Brain pericyte (primary cell): ENCODE results near the gene EIPR1.

ENCODE experiments used
- DNase-seq: peaks from one replicate; pipeline ENCODE4 v3.0.0-alpha.2; 2012; ENCODE audit warnings: low read depth, low spot score

Gene EIPR1

GRCh38 chr2:3324404-3325281 is 53.0 kb downstream of the EIPR1 start:
- no peak for DNase-seq

- DNase-seq = no peak
Observed at GRCh38 chr2:3324036-3324386, 53.6 kb downstream of the EIPR1 start.

- no peak for DNase-seq
Observed at GRCh38 chr2:3323360-3324035, 54.1 kb downstream of the EIPR1 start.

- DNase-seq = no peak
Observed at GRCh38 chr2:3322311-3322970, 55.2 kb downstream of the EIPR1 start.

- DNase-seq = no peak
Observed at GRCh38 chr2:3321825-3322224, 55.8 kb downstream of the EIPR1 start.

GRCh38 chr2:3320910-3321605 is 56.6 kb downstream of the EIPR1 start:
- DNase-seq = no peak

- no peak for DNase-seq
Observed at GRCh38 chr2:3319745-3320566, 57.7 kb downstream of the EIPR1 start.

- DNase-seq = no peak
Observed at GRCh38 chr2:3319134-3319533, 58.5 kb downstream of the EIPR1 start.

GRCh38 chr2:3317871-3318590 is 59.6 kb downstream of the EIPR1 start:
- DNase-seq = no peak

- no peak for DNase-seq
Observed at GRCh38 chr2:3317277-3317685, 60.3 kb downstream of the EIPR1 start.

GRCh38 chr2:3316456-3317276 is 61.0 kb downstream of the EIPR1 start:
- no peak for DNase-seq

- no peak for DNase-seq
Observed at GRCh38 chr2:3314626-3315025, 63.0 kb downstream of the EIPR1 start.

- DNase-seq = no peak
Observed at GRCh38 chr2:3313781-3314375, 63.7 kb downstream of the EIPR1 start.

- no peak for DNase-seq
Observed at GRCh38 chr2:3312576-3313345, 64.9 kb downstream of the EIPR1 start.

- no peak for DNase-seq
Observed at GRCh38 chr2:3311601-3312000, 66.0 kb downstream of the EIPR1 start.

GRCh38 chr2:3309496-3310355 is 67.9 kb downstream of the EIPR1 start:
- DNase-seq = no peak

GRCh38 chr2:3307901-3308300 is 69.7 kb downstream of the EIPR1 start:
- no peak for DNase-seq
